Measurements from ENCODE around the gene MESP1.

DNA sequence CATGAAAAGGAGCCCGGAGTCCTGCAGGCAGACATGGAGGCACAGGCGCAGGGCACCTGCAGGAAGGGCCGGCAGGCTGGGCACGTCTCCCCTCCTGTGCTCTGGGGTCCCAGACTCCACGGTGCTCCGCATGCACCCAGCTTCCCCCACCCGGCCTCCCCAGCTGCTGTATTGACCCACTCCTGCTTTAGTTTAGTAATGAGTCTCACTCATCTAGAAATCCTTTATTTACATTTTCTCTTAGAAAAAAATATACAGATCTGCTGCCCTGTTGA is 33.6 kb upstream of the MESP1 start:
- TF ChIP-seq ELF4 (CRISPR knock-in tag; IDR thresholded peaks at IDR 0.05; ENCODE audit: borderline replicate concordance) (no peak), IRF2 (CRISPR knock-in tag; IDR thresholded peaks at IDR 0.05) (no peak), XRCC5 (optimal IDR thresholded peaks at IDR 0.05; ENCODE audit: low read length) (no peak), ZNF543 (CRISPR knock-in tag; IDR thresholded peaks at IDR 0.05) (no peak), MAFK (conservative IDR thresholded peaks at IDR 0.05 in 1 of 2, IDR thresholded peaks at IDR 0.05 in 1 of 2; ENCODE audit: low read length in 2 of 2) (no peak), JUND (CRISPR knock-in tag; IDR thresholded peaks at IDR 0.05) (no peak), BATF2 (CRISPR knock-in tag; IDR thresholded peaks at IDR 0.05) (no peak), ZNF556 (CRISPR knock-in tag; IDR thresholded peaks at IDR 0.05; ENCODE audit: borderline replicate concordance) (no peak), CTCF (CRISPR knock-in tag; IDR thresholded peaks at IDR 0.05) (no peak), MATR3 (CRISPR knock-in tag; IDR thresholded peaks at IDR 0.05) (no peak), ZNF207 (IDR thresholded peaks at IDR 0.05; ENCODE audit: borderline replicate concordance) (no peak)
- TF ChIP-seq, protein P1, sequence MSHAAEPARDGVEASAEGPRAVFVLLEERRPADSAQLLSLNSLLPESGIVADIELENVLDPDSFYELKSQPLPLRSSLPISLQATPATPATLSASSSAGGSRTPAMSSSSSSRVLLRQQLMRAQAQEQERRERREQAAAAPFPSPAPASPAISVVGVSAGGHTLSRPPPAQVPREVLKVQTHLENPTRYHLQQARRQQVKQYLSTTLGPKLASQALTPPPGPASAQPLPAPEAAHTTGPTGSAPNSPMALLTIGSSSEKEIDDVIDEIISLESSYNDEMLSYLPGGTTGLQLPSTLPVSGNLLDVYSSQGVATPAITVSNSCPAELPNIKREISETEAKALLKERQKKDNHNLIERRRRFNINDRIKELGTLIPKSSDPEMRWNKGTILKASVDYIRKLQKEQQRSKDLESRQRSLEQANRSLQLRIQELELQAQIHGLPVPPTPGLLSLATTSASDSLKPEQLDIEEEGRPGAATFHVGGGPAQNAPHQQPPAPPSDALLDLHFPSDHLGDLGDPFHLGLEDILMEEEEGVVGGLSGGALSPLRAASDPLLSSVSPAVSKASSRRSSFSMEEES (CRISPR knock-in tag; IDR thresholded peaks at IDR 0.05) = no peak

All from HepG2 (cell line).